Vagina (tissue), 2 donors: Measurements from ENCODE around the gene PSORS1C1.

Experiments used
- CTCF ChIP-seq, 3 experiments: fragments of 450-650 bp in 2 of 3; fragments of 200-600 bp in 1 of 3; sonication (generic) in 1 of 3; IDR thresholded peaks; one replicate each; pipeline ENCODE4 v1.5.1; 2017 to 2019; ENCODE audit warnings: antibody characterized with exemption in 3 of 3, mild to moderate bottlenecking in 2 of 3, moderate library complexity in 2 of 3
- POLR2A ChIP-seq, 2 donors: fragments of 450-650 bp; IDR thresholded peaks; one replicate each; pipeline ENCODE4 v1.6.1; 2017; ENCODE audit warnings: antibody characterized with exemption in 2 of 2, mild to moderate bottlenecking in 2 of 2, moderate library complexity in 2 of 2
- POLR2AphosphoS5 ChIP-seq, 2 donors: sonication (generic); formaldehyde crosslinking; IDR thresholded peaks; one replicate each; pipeline ENCODE4 v1.9.0; 2017; ENCODE audit warnings: antibody characterized with exemption in 2 of 2, mild to moderate bottlenecking in 2 of 2, low read depth in 1 of 2; ENCODE audit not compliant: insufficient read depth in 1 of 2

DNA sequence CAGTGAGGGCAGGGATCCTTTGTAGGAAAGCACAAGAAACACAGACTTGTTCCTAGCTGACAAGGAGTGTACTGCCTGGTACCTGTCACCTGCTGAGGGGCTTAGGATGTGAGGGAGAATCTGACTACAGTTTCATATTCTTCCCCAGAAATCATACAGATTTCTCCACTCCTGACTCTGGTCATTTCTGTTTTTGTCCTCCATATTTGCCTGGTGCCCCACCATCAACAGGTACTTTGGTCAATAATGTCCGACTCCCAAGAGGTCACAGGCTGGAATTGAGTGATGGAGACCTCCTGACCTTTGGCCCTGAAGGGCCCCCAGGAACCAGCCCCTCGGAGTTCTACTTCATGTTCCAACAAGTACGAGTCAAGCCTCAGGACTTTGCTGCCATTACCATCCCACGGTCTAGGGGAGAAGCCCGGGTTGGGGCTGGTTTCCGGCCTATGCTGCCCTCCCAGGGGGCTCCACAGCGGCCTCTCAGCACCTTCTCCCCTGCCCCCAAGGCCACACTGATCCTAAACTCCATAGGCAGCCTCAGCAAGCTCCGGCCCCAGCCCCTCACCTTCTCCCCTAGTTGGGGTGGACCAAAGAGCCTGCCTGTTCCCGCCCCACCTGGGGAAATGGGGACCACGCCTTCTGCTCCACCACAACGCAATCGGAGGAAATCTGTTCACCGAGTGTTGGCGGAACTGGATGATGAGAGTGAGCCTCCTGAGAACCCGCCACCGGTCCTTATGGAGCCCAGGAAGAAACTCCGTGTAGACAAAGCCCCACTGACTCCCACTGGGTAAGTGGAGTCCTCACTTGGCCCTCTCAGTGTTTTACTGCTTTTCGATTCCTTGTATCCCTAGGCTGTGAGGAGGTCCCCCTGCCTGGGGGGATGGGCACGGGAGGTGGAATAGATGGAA is 46.9 kb downstream of the PSORS1C1 start:
- no peak for TF ChIP-seq CTCF (IDR thresholded peaks at IDR 0.05)
- no peak for TF ChIP-seq POLR2AphosphoS5 (IDR thresholded peaks at IDR 0.05; ENCODE audit: insufficient read depth in 1 of 2, low read depth in 1 of 2)
- no peak for TF ChIP-seq POLR2A (IDR thresholded peaks at IDR 0.05)
